Ovary (tissue), 9 donors: ENCODE measurements around the gene ZNF205. TPM values are rescaled to one million over a fixed set of nuclear protein-coding genes. Genes with fewer than 3 reads are reported as not detected.

ENCODE experiments used
- DNase-seq, 5 donors: peaks; one replicate each; pipeline ENCODE4 v3.0.0-alpha.2; 2019 to 2020
- H3K27ac ChIP-seq, 2 donors: fragments of 200-600 bp; one replicate each; pipeline versions ENCODE4 v1.5.1 to v1.8.0; 2019 to 2022
- H3K27me3 ChIP-seq: fragments of 200-600 bp; one replicate; pipeline ENCODE4 v1.8.0; 2022
- H3K36me3 ChIP-seq: fragments of 200-600 bp; sonication (generic); one replicate; pipeline ENCODE4 v1.5.1; 2019
- H3K4me1 ChIP-seq: one replicate; pipeline ENCODE4 v1.8.1; 2013; ENCODE audit warnings: mild to moderate bottlenecking, moderate library complexity; ENCODE audit not compliant: insufficient read depth
- H3K4me3 ChIP-seq: fragments of 200-600 bp; sonication (generic); one replicate; pipeline ENCODE4 v1.5.1; 2017
- H3K9me3 ChIP-seq, 2 donors: fragments of 200-600 bp in 1 of 2; sonication (generic) in 1 of 2; one replicate each; pipeline versions ENCODE4 v1.5.1 to v1.8.1; 2013 to 2019; ENCODE audit warnings: mild to moderate bottlenecking in 1 of 2, moderate library complexity in 1 of 2
- CTCF ChIP-seq, 3 donors: fragments of 450-650 bp in 2 of 3; fragments of 200-600 bp in 1 of 3; IDR thresholded peaks; one replicate each; pipeline versions ENCODE4 v1.5.1 to v1.8.0; 2016 to 2022; ENCODE audit warnings: antibody characterized with exemption in 3 of 3, mild to moderate bottlenecking in 1 of 3
- EP300 ChIP-seq: sonication (generic); formaldehyde crosslinking; IDR thresholded peaks from one replicate; pipeline ENCODE4 v1.6.1; 2017; ENCODE audit warnings: antibody characterized with exemption
- POLR2A ChIP-seq: fragments of 450-650 bp; IDR thresholded peaks from one replicate; pipeline ENCODE4 v1.6.1; 2017; ENCODE audit warnings: antibody characterized with exemption, mild to moderate bottlenecking, moderate library complexity
- WGBS, 3 donors: extraction: QIAGEN DNeasy Blood & Tissue Kit in 1 of 3; methylation state at CpG; one replicate each; pipeline versions ENCODE4 v1.1.5 to v1.1.7; 2013 to 2017; 5-methylcytosine and 5-hydroxymethylcytosine counted together
- intact Hi-C, 4 donors: fragments of 100-400 bp; cut with DNase I; formaldehyde crosslinking; loops; one replicate each; pipeline versions ENCODE4 v1.11.0 to v1.15.1; 2022 to 2023
- polyA plus RNA-seq, 2 donors: library from polyadenylated mRNA; stranded (reverse); fragments of 200-250 nt in 1 of 2; fragments of 350-450 nt in 1 of 2; fragmentation: Illumina TruSeq in 1 of 2; extraction: RNeasy Lipid Tissue Mini Kit (QIAGEN cat#74804) in 1 of 2; gene quantifications; one replicate each; pipeline ENCODE4 v1.2.3, GENCODE V29; 2013 to 2014
- total RNA-seq, 7 donors: library from RNA; depleted of rRNA in 2 of 7; stranded (reverse); fragments of >200 nt in 2 of 7; fragmentation: NEBNext Ultra II Directional in 3 of 7; extraction: Animal tissue kit (Norgen Biotek cat#: 25700) in 3 of 7; gene quantifications; one replicate each; pipeline versions ENCODE4 v1.1.0 to v1.2.4, GENCODE V29; 2016 to 2023
- donor health status: DM: no; HTN: no; CAD: no; lungs with moderate emphysema.
- donor health status: DM: no; HTN: no; CAD: no.
- donor health status: Bipolar disorder and iron deficiency.
- donor health status: DM: yes; HTN: yes; CAD: no.
- donor health status: DM: no; HTN: no; CAD: no.
- donor health status: DM: yes; HTN: yes; CAD: no.

ZNF205 gene
- total and polyA plus RNA-seq, 9 donors, result 3.0 to 22.1 (median 15.6) TPM

GRCh38 chr16:3113765-3114479, 1.5 kb downstream of the ZNF205 start:
- Histone ChIP-seq H3K4me3 (peak overlapping the region; percentile 66), H3K9me3 (no peaks in the 10 kb centered on the region), H3K27ac (no peak overlapping the region), H3K4me1 (peaks cover 10% of the 10 kb centered on the region), H3K36me3 (no peaks in the 10 kb centered on the region), H3K27me3 (no peaks in the 10 kb centered on the region)
- TF ChIP-seq CTCF (IDR thresholded peaks at IDR 0.05) (no peak), POLR2A (no peak), EP300 (no peak)
- 25 to 38% (median 36%) methylated on average over 17 of the region's 17 CpGs for WGBS, 3 donors
- intact Hi-C loops, result no loop called here
- no peak for DNase-seq

GRCh38 chr16:3115003-3115402, 2.6 kb downstream of the ZNF205 start:
- intact Hi-C loops, result no loop called here
- WGBS, 3 donors, result 89 to 90% (median 89%) methylated on average over 12 of the region's 12 CpGs
- no peaks in the 10 kb centered on the region for H3K36me3 ChIP-seq

GRCh38 chr16:3115561-3115960, 3.2 kb downstream of the ZNF205 start:
- H3K9me3 ChIP-seq, result no peaks in the 10 kb centered on the region
- H3K36me3 ChIP-seq, result no peaks in the 10 kb centered on the region
- H3K4me3 ChIP-seq, result no peak overlapping the region
- intact Hi-C loops, result no loop called here
- no peaks in the 10 kb centered on the region for H3K27me3 ChIP-seq
- no peak for DNase-seq
- TF ChIP-seq CTCF (IDR thresholded peaks at IDR 0.05), result no peak
- no peak for TF ChIP-seq POLR2A
- no peak for TF ChIP-seq EP300
- peaks cover 10% of the 10 kb centered on the region for H3K4me1 ChIP-seq
- WGBS, 3 donors, result 51 to 59% (median 56%) methylated on average over 13 to 14 of the region's 14 CpGs
- H3K27ac ChIP-seq, result no peak overlapping the region

More at GRCh38 chr16:3115003-3115402, 2.6 kb downstream of the ZNF205 start:
- Histone ChIP-seq H3K27me3 (no peaks in the 10 kb centered on the region), H3K9me3 (no peaks in the 10 kb centered on the region), H3K27ac (no peak overlapping the region), H3K4me3 (no peak overlapping the region), H3K4me1 (peaks cover 10% of the 10 kb centered on the region)
- no peak for DNase-seq
- TF ChIP-seq EP300, result no peak
- no peak for TF ChIP-seq POLR2A
- no peak for TF ChIP-seq CTCF (IDR thresholded peaks at IDR 0.05)

GRCh38 chr16:3118204-3118790, 5.9 kb downstream of the ZNF205 start:
- no peaks in the 10 kb centered on the region for H3K36me3 ChIP-seq
- no peaks in the 10 kb centered on the region for H3K9me3 ChIP-seq
- H3K4me1 ChIP-seq, result peaks cover 8% of the 10 kb centered on the region
- TF ChIP-seq POLR2A (no peak), CTCF (IDR thresholded peaks at IDR 0.05) (no peak), EP300 (no peak)
- 77 to 80% (median 79%) methylated on average over 16 of the region's 16 CpGs for WGBS, 3 donors
- intact Hi-C loops, result no loop called here
- DNase-seq, result no peak
- no peak overlapping the region for H3K4me3 ChIP-seq
- no peaks in the 10 kb centered on the region for H3K27me3 ChIP-seq
- H3K27ac ChIP-seq, result no peak overlapping the region
